ENCODE results near the gene MS4A3.

MS4A3 gene

GRCh38 chr11:60078745-60079144 is 22.3 kb downstream of the MS4A3 start:
- Histone ChIP-seq H3K4me3 (ENCODE audit: low read length) (no peak overlapping the region), H3K4me1 (ENCODE audit: low read length) (no peaks in the 10 kb centered on the region), H3K36me3 (replicated peaks; ENCODE audit: insufficient read depth, low read length) (no peaks in the 10 kb centered on the region), H3K27me3 (replicated peaks; ENCODE audit: insufficient read depth, low read length) (no peaks in the 10 kb centered on the region), H3K4me2 (ENCODE audit: low read depth, low read length) (no peak overlapping the region), H3K27ac (ENCODE audit: low read length) (no peak overlapping the region), H2AFZ (ENCODE audit: low read length) (no peak overlapping the region), H3K9me3 (replicated peaks; ENCODE audit: insufficient read depth, low read length) (no peaks in the 10 kb centered on the region), H3K9me2 (replicated peaks; ENCODE audit: insufficient read depth, low read length) (no peaks in the 10 kb centered on the region), H3K79me2 (ENCODE audit: low read length) (no peaks in the 10 kb centered on the region), H3F3A (ENCODE audit: insufficient read depth, low read length) (no peaks in the 10 kb centered on the region), H3K9ac (ENCODE audit: low read length) (no peak overlapping the region), H4K20me1 (ENCODE audit: insufficient read depth, low read length) (no peaks in the 10 kb centered on the region)
- no peak for DNase-seq
- TF ChIP-seq EZH2 (optimal IDR thresholded peaks at IDR 0.05; ENCODE audit: low read depth, low read length) (no peak), EZH2phosphoT487 (IDR thresholded peaks at IDR 0.05; ENCODE audit: low read length) (no peak), CTCF (IDR thresholded peaks at IDR 0.05; ENCODE audit: low read length) (no peak)

- H3K9ac ChIP-seq (ENCODE audit: low read length): no peak overlapping the region
- no peak for DNase-seq
- no peaks in the 10 kb centered on the region for H3K9me2 ChIP-seq (replicated peaks; ENCODE audit: insufficient read depth, low read length)
- H3K9me3 ChIP-seq (replicated peaks; ENCODE audit: insufficient read depth, low read length): no peaks in the 10 kb centered on the region
- no peak for TF ChIP-seq EZH2 (optimal IDR thresholded peaks at IDR 0.05; ENCODE audit: low read depth, low read length)
- TF ChIP-seq CTCF (IDR thresholded peaks at IDR 0.05; ENCODE audit: low read length): no peak
- no peak for TF ChIP-seq EZH2phosphoT487 (IDR thresholded peaks at IDR 0.05; ENCODE audit: low read length)
- H3K36me3 ChIP-seq (replicated peaks; ENCODE audit: insufficient read depth, low read length): no peaks in the 10 kb centered on the region
- no peaks in the 10 kb centered on the region for H3K79me2 ChIP-seq (ENCODE audit: low read length)
- no peaks in the 10 kb centered on the region for H3K27me3 ChIP-seq (replicated peaks; ENCODE audit: insufficient read depth, low read length)
- H3F3A ChIP-seq (ENCODE audit: insufficient read depth, low read length): no peaks in the 10 kb centered on the region
- H3K4me3 ChIP-seq (ENCODE audit: low read length): no peak overlapping the region
- no peaks in the 10 kb centered on the region for H3K4me1 ChIP-seq (ENCODE audit: low read length)
- H3K4me2 ChIP-seq (ENCODE audit: low read depth, low read length): no peak overlapping the region
- no peaks in the 10 kb centered on the region for H4K20me1 ChIP-seq (ENCODE audit: insufficient read depth, low read length)
- no peak overlapping the region for H3K27ac ChIP-seq (ENCODE audit: low read length)
- no peak overlapping the region for H2AFZ ChIP-seq (ENCODE audit: low read length)
Observed at GRCh38 chr11:60080535-60080934, 24.1 kb downstream of the MS4A3 start.

- DNase-seq: no peak
- Histone ChIP-seq H3K36me3 (replicated peaks; ENCODE audit: insufficient read depth, low read length) (no peaks in the 10 kb centered on the region), H3K4me2 (ENCODE audit: low read depth, low read length) (no peak overlapping the region), H3F3A (ENCODE audit: insufficient read depth, low read length) (no peaks in the 10 kb centered on the region), H2AFZ (ENCODE audit: low read length) (no peak overlapping the region), H3K9me3 (replicated peaks; ENCODE audit: insufficient read depth, low read length) (no peaks in the 10 kb centered on the region), H3K27me3 (replicated peaks; ENCODE audit: insufficient read depth, low read length) (no peaks in the 10 kb centered on the region), H3K79me2 (ENCODE audit: low read length) (no peaks in the 10 kb centered on the region), H3K4me1 (ENCODE audit: low read length) (no peaks in the 10 kb centered on the region), H3K4me3 (ENCODE audit: low read length) (no peak overlapping the region), H3K27ac (ENCODE audit: low read length) (no peak overlapping the region), H3K9me2 (replicated peaks; ENCODE audit: insufficient read depth, low read length) (no peaks in the 10 kb centered on the region), H4K20me1 (ENCODE audit: insufficient read depth, low read length) (no peaks in the 10 kb centered on the region), H3K9ac (ENCODE audit: low read length) (no peak overlapping the region)
- no peak for TF ChIP-seq EZH2 (optimal IDR thresholded peaks at IDR 0.05; ENCODE audit: low read depth, low read length)
- TF ChIP-seq CTCF (IDR thresholded peaks at IDR 0.05; ENCODE audit: low read length): no peak
- TF ChIP-seq EZH2phosphoT487 (IDR thresholded peaks at IDR 0.05; ENCODE audit: low read length): no peak
Observed at GRCh38 chr11:60084631-60085273, 28.3 kb downstream of the MS4A3 start.
